ENCODE data around the gene CNGA1. TPM values are rescaled to one million over a fixed set of nuclear protein-coding genes. Genes with fewer than 3 reads are reported as not detected.

Gene CNGA1
- total RNA-seq, 1 donor from 2014 or later: not detected

Other genes starting within 250 kb of the CNGA1 start
- 0.28 and 0.51 TPM in 2 replicates for gene CORIN, start 178.6 kb downstream of the CNGA1 start, total RNA-seq
- gene NFXL1, start 102.1 kb downstream of the CNGA1 start, total RNA-seq: 6.5 and 8.4 TPM in 2 replicates
- 0.47 and 0.68 TPM in 2 replicates for gene NIPAL1, start 91 bp upstream of the CNGA1 start, total RNA-seq
- 0.17 and 0.23 TPM in 2 replicates for gene TXK, start 117.6 kb upstream of the CNGA1 start, total RNA-seq

All from dermis blood vessel endothelial cell (primary cell).